VCaP (cell line): ENCODE results near the gene CHCT1.

Source experiments
- H3K27ac ChIP-seq: fragments of 450-650 bp; 2 replicates; pipeline ENCODE4 v1.5.1; 2017
- TF ChIP-seq, protein P1 (sequence below): fragments of 450-650 bp; conservative IDR thresholded peaks from 2 replicates; pipeline ENCODE4 v1.5.1; 2017; ENCODE audit warnings: mild to moderate bottlenecking, moderate library complexity

Gene CHCT1

DNA sequence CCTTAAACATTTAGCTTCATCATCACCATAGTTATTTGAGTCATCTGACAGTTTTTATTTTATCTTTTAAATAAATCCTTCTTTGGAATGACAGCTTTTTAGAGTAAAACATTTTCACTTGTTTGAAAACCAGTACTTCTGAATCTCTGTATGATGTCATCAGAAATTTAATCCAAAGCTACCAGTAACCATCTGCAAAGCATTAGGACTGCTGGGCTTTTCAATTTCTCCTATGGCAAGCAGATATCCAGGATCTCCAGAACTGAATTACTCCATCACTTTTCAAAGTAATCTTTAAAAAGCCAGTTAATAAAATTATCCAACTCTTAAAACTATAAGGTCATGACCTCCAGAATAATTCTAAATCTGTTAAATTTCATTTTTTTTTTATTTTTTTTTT lies 51.5 kb downstream of the CHCT1 start:
- H3K27ac ChIP-seq: no peak overlapping the region
- TF ChIP-seq, protein P1, sequence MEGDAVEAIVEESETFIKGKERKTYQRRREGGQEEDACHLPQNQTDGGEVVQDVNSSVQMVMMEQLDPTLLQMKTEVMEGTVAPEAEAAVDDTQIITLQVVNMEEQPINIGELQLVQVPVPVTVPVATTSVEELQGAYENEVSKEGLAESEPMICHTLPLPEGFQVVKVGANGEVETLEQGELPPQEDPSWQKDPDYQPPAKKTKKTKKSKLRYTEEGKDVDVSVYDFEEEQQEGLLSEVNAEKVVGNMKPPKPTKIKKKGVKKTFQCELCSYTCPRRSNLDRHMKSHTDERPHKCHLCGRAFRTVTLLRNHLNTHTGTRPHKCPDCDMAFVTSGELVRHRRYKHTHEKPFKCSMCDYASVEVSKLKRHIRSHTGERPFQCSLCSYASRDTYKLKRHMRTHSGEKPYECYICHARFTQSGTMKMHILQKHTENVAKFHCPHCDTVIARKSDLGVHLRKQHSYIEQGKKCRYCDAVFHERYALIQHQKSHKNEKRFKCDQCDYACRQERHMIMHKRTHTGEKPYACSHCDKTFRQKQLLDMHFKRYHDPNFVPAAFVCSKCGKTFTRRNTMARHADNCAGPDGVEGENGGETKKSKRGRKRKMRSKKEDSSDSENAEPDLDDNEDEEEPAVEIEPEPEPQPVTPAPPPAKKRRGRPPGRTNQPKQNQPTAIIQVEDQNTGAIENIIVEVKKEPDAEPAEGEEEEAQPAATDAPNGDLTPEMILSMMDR: no peak
